GM23248 (cell line): ENCODE measurements around the gene ADAM12.

Experiments
- EZH2 ChIP-seq: fragments of 200-600 bp; sonication (generic); IDR thresholded peaks from 2 replicates; pipeline ENCODE4 v1.6.1; 2018; ENCODE audit warnings: antibody characterized with exemption, mild to moderate bottlenecking; ENCODE audit not compliant: insufficient read depth, poor library complexity, severe bottlenecking
- EZH2phosphoT487 ChIP-seq: fragments of 200-600 bp; sonication (generic); IDR thresholded peaks from 2 replicates; pipeline ENCODE4 v1.6.1; 2018; ENCODE audit warnings: antibody characterized with exemption, moderate library complexity, mild to moderate bottlenecking, low read depth; ENCODE audit not compliant: insufficient read depth

- no peak for TF ChIP-seq EZH2
- TF ChIP-seq EZH2phosphoT487, result no peak
Observed at GRCh38 chr10:126083009-126083408, 305.3 kb downstream of the ADAM12 start.
